NCI-H2227 (cell line): Measurements from ENCODE around the gene ARSG.

Source experiments
- DNase-seq: peaks from one replicate; lab custom pipeline; 2025; ENCODE audit not compliant: unreplicated experiment; lab: John Stamatoyannopoulos, UW

ARSG gene

GRCh38 chr17:68424203-68424602 lies 132.9 kb downstream of the ARSG start:
- DNase-seq, result no peak

GRCh38 chr17:68424861-68425260 lies 133.6 kb downstream of the ARSG start:
- DNase-seq, result no peak

GRCh38 chr17:68425979-68426378 lies 134.7 kb downstream of the ARSG start:
- DNase-seq, result no peak

GRCh38 chr17:68427575-68427974 lies 136.3 kb downstream of the ARSG start:
- no peak for DNase-seq

- DNase-seq, result no peak
These were observed 137.3 kb downstream of the ARSG start for GRCh38 chr17:68428498-68429172.

- DNase-seq, result no peak
These were observed 138.6 kb downstream of the ARSG start for GRCh38 chr17:68429881-68430280.

- no peak for DNase-seq
These were observed 139.8 kb downstream of the ARSG start for GRCh38 chr17:68431045-68431608.

- peak; percentile 18 for DNase-seq
These were observed 140.4 kb downstream of the ARSG start for GRCh38 chr17:68431661-68432071.

GRCh38 chr17:68432086-68432864 lies 141.0 kb downstream of the ARSG start:
- DNase-seq, result no peak

GRCh38 chr17:68433211-68433610 lies 141.9 kb downstream of the ARSG start:
- DNase-seq, result no peak

GRCh38 chr17:68433911-68434508 lies 142.7 kb downstream of the ARSG start:
- DNase-seq, result no peak

- DNase-seq, result no peak
These were observed 144.1 kb downstream of the ARSG start for GRCh38 chr17:68435361-68435760.

GRCh38 chr17:68435876-68436842 lies 144.9 kb downstream of the ARSG start:
- peak; percentile 75 for DNase-seq

GRCh38 chr17:68437979-68438822 lies 146.9 kb downstream of the ARSG start:
- DNase-seq, result no peak

GRCh38 chr17:68439656-68440290 lies 148.5 kb downstream of the ARSG start:
- no peak for DNase-seq

- DNase-seq, result no peak
These were observed 149.2 kb downstream of the ARSG start for GRCh38 chr17:68440526-68440925.

- DNase-seq, result no peak
These were observed 149.9 kb downstream of the ARSG start for GRCh38 chr17:68441070-68441770.

GRCh38 chr17:68443972-68444464 lies 152.7 kb downstream of the ARSG start:
- DNase-seq, result no peak
